Esophagus squamous epithelium (tissue), 4 donors: ENCODE data around the gene DNAJA2.

Experiments used
- CTCF ChIP-seq, 6 experiments: fragments of 450-650 bp in 4 of 6; fragments of 200-600 bp in 2 of 6; sonication (generic) in 2 of 6; IDR thresholded peaks; one replicate each; pipeline ENCODE4 v1.5.1; 2016 to 2019; ENCODE audit warnings: antibody characterized with exemption in 6 of 6, mild to moderate bottlenecking in 4 of 6, moderate library complexity in 4 of 6
- POLR2A ChIP-seq, 4 donors: fragments of 450-650 bp; IDR thresholded peaks; one replicate each; pipeline ENCODE4 v1.6.1; 2017; ENCODE audit warnings: antibody characterized with exemption in 4 of 4, mild to moderate bottlenecking in 4 of 4, moderate library complexity in 3 of 4

GRCh38 chr16:46991729-46992704 is 18.5 kb upstream of the DNAJA2 start:
- TF ChIP-seq POLR2A (IDR thresholded peaks at IDR 0.05) (no peak), CTCF (IDR thresholded peaks at IDR 0.05) (no peak)
